Hepatocyte (in vitro differentiated cells): ENCODE results near the gene BRWD1.

Experiments
- CTCF ChIP-seq: fragments of 200-600 bp; sonication (generic); IDR thresholded peaks from 2 replicates; pipeline ENCODE4 v1.5.1; 2016; ENCODE audit warnings: antibody characterized with exemption, mild to moderate bottlenecking; ENCODE audit not compliant: poor library complexity
- EZH2phosphoT487 ChIP-seq: fragments of 200-600 bp; sonication (generic); IDR thresholded peaks from one replicate; pipeline ENCODE4 v1.6.1; 2018; ENCODE audit warnings: antibody characterized with exemption, mild to moderate bottlenecking, low read depth, moderate library complexity; ENCODE audit not compliant: unreplicated experiment, severe bottlenecking

GRCh38 chr21:39319814-39320332, 6.4 kb upstream of the BRWD1 start:
- TF ChIP-seq EZH2phosphoT487 (no peak), CTCF (no peak)
